CD4-positive, alpha-beta T cell treated with Interleukin-15 for 1 hour (primary cell): ENCODE results near the gene GEMIN2.
"Not testable (repeated sequence)": the region's sequence is repeated elsewhere in the genome, so short reads cannot be mapped to it uniquely, and the experiment has no call there.

Experiments
- DNase-seq: peaks from one replicate; pipeline ENCODE4 v3.0.0-alpha.2; 2020

The GEMIN2 gene

GRCh38 chr14:39179042-39179441 is 64.9 kb downstream of the GEMIN2 start:
- no peak for DNase-seq

GRCh38 chr14:39180553-39180952 is 66.4 kb downstream of the GEMIN2 start:
- no peak for DNase-seq

GRCh38 chr14:39181026-39181692 is 67.0 kb downstream of the GEMIN2 start:
- DNase-seq: no peak

- no peak for DNase-seq
Measured at GRCh38 chr14:39181693-39182047, 67.5 kb downstream of the GEMIN2 start.

GRCh38 chr14:39182770-39183684 is 68.9 kb downstream of the GEMIN2 start:
- DNase-seq: no peak

GRCh38 chr14:39183685-39184003 is 69.5 kb downstream of the GEMIN2 start:
- not testable (repeated sequence) for DNase-seq

GRCh38 chr14:39184628-39185255 is 70.6 kb downstream of the GEMIN2 start:
- no peak for DNase-seq

GRCh38 chr14:39185256-39186049 is 71.3 kb downstream of the GEMIN2 start:
- DNase-seq: no peak
